Chondrocyte (in vitro differentiated cells): ENCODE data around the gene FTCDNL1. TPM values are rescaled to one million over a fixed set of nuclear protein-coding genes. Genes with fewer than 3 reads are reported as not detected.

Source experiments
- DNase-seq: peaks from one replicate; pipeline ENCODE4 v3.0.0; 2021; ENCODE audit warnings: mixed read lengths, low spot score
- H3K27ac Mint-ChIP-seq: one replicate; pipeline ENCODE4 v1.8.0; 2021; ENCODE audit warnings: mild to moderate bottlenecking, moderate library complexity, mixed read lengths; ENCODE audit not compliant: unreplicated experiment
- H3K27me3 Mint-ChIP-seq: 2 replicates; pipeline ENCODE4 v1.8.0; 2021; ENCODE audit warnings: low read depth, mixed read lengths
- H3K36me3 Mint-ChIP-seq: 2 replicates; pipeline ENCODE4 v1.8.0; 2021; ENCODE audit warnings: low read depth, mixed read lengths
- H3K4me1 Mint-ChIP-seq: 2 replicates; pipeline ENCODE4 v1.8.0; 2021; ENCODE audit warnings: low read depth, mild to moderate bottlenecking, mixed read lengths
- H3K4me3 Mint-ChIP-seq: one replicate; pipeline ENCODE4 v1.8.0; 2021; ENCODE audit warnings: mild to moderate bottlenecking, moderate library complexity, mixed read lengths; ENCODE audit not compliant: unreplicated experiment
- H3K9me3 Mint-ChIP-seq: 2 replicates; pipeline ENCODE4 v1.8.0; 2021; ENCODE audit warnings: low read depth, mixed read lengths
- CTCF ChIP-seq: fragments of 200-600 bp; sonication (generic); IDR thresholded peaks from 2 replicates; pipeline ENCODE4 v1.5.0; 2021; ENCODE audit warnings: antibody characterized with exemption, mild to moderate bottlenecking, moderate library complexity
- total RNA-seq: library from RNA; stranded (reverse); gene quantifications from 3 replicates; pipeline ENCODE4 v1.2.1, GENCODE V29; 2021

The FTCDNL1 gene
- total RNA-seq, 1 donor from 2014 or later = 0.65 TPM

- peaks cover 6% of the 10 kb centered on the region for H3K27me3 Mint-ChIP-seq
- TF ChIP-seq CTCF = no peak
- H3K27ac Mint-ChIP-seq = no peak overlapping the region
These were observed 140.4 kb downstream of the FTCDNL1 start for GRCh38 chr2:199710551-199710950.

More at GRCh38 chr2:199710551-199710950, 140.4 kb downstream of the FTCDNL1 start:
- Mint-ChIP-seq H3K4me3 (no peak overlapping the region), H3K4me1 (no peaks in the 10 kb centered on the region), H3K9me3 (peaks cover 21% of the 10 kb centered on the region), H3K36me3 (peaks cover 9% of the 10 kb centered on the region)
- no peak for DNase-seq

Other genes starting within 250 kb of the FTCDNL1 start
- gene C2orf69, start 60.1 kb upstream of the FTCDNL1 start, total RNA-seq = 8.9 to 10.1 TPM (median 9.8 TPM) in 3 replicates
- 5.1 to 6.8 TPM (median 6.0 TPM) in 3 replicates for gene TYW5, start 104.3 kb upstream of the FTCDNL1 start, total RNA-seq
- gene MAIP1, start 104.4 kb upstream of the FTCDNL1 start, total RNA-seq = 9.4 to 15.1 TPM (median 14.6 TPM) in 3 replicates